NOMO-1 treated with DMSO at 0.1 percent for 48 hours (cell line): ENCODE measurements around the gene NCF4.

ENCODE experiments used
- DNase-seq: peaks from one replicate; lab custom pipeline; 2025; ENCODE audit not compliant: unreplicated experiment; lab: John Stamatoyannopoulos, UW

Gene NCF4

DNA sequence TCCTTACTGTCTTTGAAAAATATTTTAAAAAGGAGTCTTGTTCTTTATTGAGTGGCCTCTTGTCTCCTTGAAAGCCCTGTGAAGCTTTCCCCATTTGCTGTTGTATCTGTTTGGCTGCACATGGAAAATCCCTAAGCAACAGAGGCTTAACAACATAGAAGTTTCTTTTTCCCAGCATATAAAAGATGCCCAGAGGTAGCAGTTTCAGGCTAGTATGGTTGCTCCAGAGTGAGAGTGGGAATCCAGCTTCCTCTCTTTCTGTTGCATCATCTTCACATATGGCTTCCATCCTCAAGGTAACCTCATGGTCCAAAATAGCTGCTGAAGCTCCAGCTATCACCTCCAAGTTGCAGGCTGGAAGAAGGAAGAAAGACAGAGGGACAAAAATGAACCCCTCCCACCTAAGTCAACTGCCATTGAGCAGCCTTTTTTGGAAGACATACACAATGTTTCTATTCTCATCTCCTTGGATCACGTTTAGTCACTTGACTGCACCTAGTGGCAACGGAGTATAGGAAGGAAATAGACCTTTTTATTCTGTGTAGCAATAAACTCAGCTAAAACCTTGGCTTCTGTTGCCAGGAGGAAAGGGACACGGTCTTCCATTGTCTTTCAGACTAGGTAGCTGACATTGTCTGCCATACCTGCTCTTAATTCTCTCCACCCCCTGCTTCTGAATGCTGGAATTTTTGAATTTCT lies 57.9 kb downstream of the NCF4 start:
- no peak for DNase-seq

DNA sequence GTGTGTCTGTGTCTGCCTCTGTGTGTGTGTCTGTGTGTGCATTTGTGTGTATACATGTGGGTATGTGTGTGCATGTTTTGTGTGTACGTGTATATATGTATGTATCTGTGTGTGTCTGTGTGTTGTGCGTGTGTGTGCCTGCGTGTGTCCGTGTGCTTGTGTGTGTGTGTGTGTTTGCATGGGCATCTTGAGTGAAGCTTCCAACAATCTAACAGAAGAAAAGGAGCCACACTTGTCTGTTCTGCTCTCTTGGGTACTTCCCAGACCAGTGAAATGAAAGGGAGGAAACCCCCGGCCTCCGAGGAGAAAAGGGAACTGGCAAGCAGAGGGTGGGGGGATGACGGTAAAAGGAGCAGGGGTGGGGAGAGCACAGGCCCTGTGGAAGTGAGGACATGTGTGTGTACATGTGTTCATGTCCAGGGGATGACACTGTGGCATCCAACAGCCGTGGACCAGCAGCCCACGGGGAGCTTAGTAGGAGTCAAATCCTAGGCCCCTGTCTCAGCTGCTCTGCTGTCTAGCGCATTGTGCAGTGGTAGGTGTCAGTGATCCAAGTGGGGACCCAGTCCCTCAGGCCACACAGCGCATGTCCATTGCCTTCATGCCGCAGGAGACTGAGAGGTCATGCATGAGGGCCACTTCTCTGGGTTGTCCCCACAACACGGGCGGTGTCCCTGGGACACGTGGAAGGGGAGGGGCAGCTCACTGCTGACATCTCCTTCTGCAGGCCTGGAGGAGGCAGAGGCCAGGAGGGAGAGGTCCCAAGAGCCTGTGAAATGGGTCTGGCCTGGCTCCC lies 60.7 kb downstream of the NCF4 start:
- peak; percentile 49 for DNase-seq

DNA sequence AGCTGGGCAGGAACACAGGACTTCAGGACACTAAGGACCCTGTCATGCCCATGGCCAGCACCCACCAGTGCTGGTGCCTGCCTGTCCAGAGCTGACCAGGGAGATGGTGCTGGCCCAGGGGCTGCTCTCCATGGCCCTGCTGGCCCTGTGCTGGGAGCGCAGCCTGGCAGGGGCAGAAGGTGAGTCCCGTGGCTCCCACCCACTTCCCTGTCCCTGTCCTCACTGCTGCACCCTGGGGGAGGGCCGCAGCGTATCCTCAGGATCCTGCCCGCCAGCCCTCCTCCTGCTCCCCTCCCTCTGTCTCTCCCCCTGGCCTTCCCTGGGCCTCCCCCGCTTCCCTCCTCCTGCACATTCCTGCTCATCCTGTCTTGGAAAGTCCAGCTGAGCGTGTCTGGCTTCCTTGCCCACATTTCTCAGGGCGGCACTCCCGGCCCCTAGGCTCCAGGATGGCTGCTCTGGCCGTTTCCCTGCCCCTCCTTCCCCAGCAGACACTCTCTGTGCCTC lies 61.4 kb downstream of the NCF4 start:
- DNase-seq = no peak

DNA sequence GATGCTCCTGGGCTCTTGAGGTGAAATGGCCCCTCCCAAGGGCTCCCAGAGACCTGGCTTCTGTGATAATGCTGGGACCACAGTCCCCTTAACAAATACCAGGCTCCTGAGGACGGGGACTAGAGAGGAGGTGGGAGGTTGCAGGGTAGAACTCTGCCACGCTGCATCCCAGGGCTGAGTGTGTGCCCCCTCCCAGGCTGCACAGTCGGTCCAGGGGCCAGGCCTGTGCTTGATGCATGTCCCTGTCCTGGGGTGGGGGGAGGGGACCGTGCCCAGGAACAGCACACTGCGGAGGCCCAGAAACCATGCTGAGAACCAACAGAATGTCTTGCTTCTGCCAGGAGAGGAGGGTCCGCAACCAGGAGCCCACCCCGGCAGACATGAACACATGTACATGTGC lies 61.9 kb downstream of the NCF4 start:
- DNase-seq = no peak

GRCh38 chr22:36923131-36923788 lies 62.5 kb downstream of the NCF4 start:
- DNase-seq = peak; percentile 17

DNA sequence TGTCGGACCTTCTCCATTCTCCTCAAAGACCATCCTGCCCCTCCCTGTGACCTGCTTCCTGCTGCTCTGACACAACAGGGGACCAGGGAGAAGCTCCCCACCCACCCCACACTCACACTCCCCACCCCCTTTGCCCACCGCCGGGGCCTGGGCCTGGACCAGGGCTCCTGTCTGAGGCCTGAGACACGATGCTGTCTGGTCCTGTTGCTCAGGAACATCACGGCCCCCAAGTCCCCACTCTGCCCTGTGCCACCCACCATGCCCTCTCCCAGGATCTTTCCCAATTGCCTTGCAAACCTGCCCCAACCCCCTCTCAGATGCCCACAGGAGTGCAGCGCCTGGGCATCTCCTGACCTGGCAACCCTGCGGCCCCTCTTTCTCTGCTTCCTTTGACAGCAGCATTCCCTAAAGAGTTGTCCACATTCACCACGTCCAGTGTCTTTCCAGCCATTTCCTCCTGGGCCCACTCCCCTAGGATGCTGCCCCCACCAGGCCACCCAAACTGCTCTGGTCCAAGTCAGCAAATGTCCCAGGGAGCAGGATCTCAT lies 63.4 kb downstream of the NCF4 start:
- DNase-seq = no peak

DNA sequence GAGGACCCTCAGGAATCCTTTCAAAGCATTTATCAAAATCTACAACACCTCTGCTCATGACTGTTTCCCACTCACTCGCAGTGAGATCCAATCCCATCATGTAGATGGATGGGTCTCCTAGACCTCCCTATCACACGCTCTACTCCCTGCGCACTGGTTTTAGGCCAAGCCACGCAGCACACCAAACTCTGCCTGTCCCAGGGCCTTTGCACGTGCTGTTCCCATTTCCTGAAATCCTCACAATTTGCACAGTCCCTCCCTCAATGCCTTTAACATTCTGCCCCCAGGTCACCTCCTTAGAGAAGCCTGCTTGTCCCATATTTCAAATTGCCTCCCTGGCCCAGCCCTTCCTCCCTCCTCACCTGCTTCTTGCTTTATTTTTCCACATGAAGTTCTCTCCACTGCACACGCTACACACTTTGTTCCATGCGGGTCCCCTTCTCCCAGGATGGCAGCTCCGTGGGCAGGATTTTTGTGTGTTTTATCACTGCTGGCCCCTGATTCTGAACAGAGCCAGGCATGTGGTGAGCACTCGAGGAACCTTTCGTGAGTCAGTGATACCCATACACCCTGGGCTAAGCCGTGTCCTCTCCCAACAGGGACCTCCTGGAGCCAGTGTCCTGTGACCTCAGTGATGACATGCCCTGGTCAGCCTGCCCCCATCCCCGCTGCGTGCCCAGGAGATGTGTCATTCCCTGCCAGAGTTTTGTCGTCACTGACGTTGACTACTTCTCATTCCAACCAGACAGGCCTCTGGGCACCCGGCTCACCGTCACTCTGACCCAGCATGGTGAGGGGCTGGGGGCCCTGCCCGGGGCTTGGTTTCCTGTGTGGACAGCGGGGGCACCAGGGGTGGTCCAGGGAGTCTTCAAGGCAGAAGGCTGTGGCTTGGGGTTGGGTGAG lies 64.8 kb downstream of the NCF4 start:
- DNase-seq = no peak

GRCh38 chr22:36926309-36926708 lies 65.5 kb downstream of the NCF4 start:
- no peak for DNase-seq

DNA sequence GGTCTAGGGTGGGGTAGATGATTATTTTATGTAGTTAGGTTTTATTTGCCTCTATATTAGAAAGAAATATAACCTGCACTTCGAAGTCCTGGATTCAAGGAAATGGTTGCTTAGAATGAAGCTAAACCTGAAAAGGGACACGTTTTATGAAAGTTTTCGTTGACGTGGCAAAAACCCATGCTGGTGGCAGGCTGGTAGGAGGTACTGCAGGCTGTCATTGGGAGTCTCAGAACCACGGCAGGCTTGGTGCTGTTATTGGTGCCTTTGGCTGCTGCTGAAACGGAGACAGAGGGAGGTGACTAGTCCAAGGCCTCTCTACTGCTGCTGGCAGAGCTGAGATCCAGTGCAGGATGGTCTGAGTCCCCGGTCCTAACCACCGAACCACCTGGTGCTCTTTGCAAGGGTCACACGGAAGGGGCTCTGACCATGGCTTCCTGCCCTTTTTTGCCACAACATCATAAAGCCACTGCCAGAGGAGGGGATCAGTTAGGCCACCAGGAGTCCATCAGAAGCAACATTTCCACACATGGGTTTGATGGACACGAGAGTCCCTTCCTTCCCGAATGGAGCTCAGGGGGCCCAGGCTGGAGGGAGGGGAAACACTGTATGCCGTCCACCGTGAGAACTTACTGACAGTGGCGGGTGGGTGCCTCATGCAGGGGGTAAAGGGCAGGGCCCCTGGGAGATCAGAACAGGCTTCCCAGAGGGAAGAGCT lies 66.1 kb downstream of the NCF4 start:
- no peak for DNase-seq
